ENCODE results near the gene DYRK1B.

- TF ChIP-seq, protein P1, sequence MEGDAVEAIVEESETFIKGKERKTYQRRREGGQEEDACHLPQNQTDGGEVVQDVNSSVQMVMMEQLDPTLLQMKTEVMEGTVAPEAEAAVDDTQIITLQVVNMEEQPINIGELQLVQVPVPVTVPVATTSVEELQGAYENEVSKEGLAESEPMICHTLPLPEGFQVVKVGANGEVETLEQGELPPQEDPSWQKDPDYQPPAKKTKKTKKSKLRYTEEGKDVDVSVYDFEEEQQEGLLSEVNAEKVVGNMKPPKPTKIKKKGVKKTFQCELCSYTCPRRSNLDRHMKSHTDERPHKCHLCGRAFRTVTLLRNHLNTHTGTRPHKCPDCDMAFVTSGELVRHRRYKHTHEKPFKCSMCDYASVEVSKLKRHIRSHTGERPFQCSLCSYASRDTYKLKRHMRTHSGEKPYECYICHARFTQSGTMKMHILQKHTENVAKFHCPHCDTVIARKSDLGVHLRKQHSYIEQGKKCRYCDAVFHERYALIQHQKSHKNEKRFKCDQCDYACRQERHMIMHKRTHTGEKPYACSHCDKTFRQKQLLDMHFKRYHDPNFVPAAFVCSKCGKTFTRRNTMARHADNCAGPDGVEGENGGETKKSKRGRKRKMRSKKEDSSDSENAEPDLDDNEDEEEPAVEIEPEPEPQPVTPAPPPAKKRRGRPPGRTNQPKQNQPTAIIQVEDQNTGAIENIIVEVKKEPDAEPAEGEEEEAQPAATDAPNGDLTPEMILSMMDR (IDR thresholded peaks at IDR 0.05; ENCODE audit: poor library complexity, severe bottlenecking) = no peak
- TF ChIP-seq SMC3 (conservative IDR thresholded peaks at IDR 0.05; ENCODE audit: poor library complexity) (no peak), MXI1 (conservative IDR thresholded peaks at IDR 0.05; ENCODE audit: poor library complexity, severe bottlenecking) (no peak), EZH2 (IDR thresholded peaks at IDR 0.05; ENCODE audit: borderline replicate concordance, insufficient read depth, low read length, poor library complexity, severe bottlenecking) (no peak), REST (IDR thresholded peaks at IDR 0.05; ENCODE audit: borderline replicate concordance) (no peak)
Observed at GRCh38 chr19:39811064-39811463, 22.9 kb downstream of the DYRK1B start.
